Loucy (cell line): ENCODE results near the gene UBE2Z.

Source experiments
- EZH2phosphoT487 ChIP-seq: fragments of 200-600 bp; IDR thresholded peaks from 2 replicates; pipeline ENCODE4 v1.6.1; 2018; ENCODE audit warnings: antibody characterized with exemption, mild to moderate bottlenecking, moderate library complexity, borderline replicate concordance
- TF ChIP-seq, protein P1 (sequence below): fragments of 200-600 bp; sonication (generic); conservative IDR thresholded peaks from 2 replicates; pipeline ENCODE4 v1.5.1; 2014; ENCODE audit warnings: mild to moderate bottlenecking, antibody characterized with exemption, low read length

DNA sequence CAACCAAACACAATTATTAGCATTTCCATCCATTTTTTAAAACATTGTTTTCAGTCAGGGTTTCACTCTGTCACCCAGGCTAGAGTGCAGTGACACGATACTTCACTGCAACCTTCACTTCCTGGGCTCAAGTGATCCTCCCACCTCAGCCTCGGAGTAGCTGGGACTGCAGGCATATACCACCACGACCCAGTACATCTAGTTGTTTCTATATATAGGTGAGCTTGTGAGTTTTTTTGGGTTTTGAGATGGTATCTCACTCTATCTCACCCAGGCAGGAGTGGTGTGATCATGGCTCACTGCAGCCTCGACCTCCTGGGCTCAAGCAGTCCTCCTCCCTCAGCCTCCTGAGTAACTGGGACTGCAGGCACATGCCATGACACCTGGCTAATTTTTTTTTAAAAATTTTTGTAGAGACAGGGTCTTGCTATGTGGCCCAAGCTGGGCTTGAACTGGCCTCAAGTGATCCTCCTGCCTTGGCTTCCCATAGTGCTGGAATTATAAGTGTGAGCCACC lies 37.1 kb upstream of the UBE2Z start:
- TF ChIP-seq, protein P1, sequence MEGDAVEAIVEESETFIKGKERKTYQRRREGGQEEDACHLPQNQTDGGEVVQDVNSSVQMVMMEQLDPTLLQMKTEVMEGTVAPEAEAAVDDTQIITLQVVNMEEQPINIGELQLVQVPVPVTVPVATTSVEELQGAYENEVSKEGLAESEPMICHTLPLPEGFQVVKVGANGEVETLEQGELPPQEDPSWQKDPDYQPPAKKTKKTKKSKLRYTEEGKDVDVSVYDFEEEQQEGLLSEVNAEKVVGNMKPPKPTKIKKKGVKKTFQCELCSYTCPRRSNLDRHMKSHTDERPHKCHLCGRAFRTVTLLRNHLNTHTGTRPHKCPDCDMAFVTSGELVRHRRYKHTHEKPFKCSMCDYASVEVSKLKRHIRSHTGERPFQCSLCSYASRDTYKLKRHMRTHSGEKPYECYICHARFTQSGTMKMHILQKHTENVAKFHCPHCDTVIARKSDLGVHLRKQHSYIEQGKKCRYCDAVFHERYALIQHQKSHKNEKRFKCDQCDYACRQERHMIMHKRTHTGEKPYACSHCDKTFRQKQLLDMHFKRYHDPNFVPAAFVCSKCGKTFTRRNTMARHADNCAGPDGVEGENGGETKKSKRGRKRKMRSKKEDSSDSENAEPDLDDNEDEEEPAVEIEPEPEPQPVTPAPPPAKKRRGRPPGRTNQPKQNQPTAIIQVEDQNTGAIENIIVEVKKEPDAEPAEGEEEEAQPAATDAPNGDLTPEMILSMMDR = no peak
- no peak for TF ChIP-seq EZH2phosphoT487
